ENCODE results near the gene KIAA0040. TPM values are rescaled to one million over a fixed set of nuclear protein-coding genes. Genes with fewer than 3 reads are reported as not detected.
A peak's percentile ranks its signal among the peaks of the same experiment; 100 is the strongest.

KIAA0040 gene
- total RNA-seq, 1 donor from 2014 or later, result 3.7 TPM

DNA sequence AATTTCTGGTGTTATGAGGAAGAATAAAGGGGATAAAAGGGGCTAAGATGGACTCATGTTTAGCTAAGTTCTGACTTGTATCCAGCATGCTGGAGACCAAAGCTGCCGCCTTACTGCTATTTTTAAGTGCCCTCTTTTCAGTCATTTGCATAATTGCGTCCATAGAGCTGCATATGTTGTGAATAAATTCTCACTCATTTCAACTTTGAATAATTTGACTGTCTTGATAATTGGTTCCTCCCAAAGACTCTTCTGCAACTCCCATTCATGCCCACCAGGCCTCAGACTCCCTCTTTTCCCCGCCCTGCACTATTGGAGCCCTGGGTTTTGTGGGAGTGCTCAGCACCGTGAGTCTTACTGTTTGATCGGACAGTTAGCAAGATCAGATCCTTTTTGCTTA is 45.0 kb downstream of the KIAA0040 start:
- H3K27me3 Mint-ChIP-seq (ENCODE audit: low read depth), result peaks cover 58% of the 10 kb centered on the region
- H3K4me3 Mint-ChIP-seq, result no peak overlapping the region
- no peak overlapping the region for H3K27ac Mint-ChIP-seq
- no peaks in the 10 kb centered on the region for H3K36me3 Mint-ChIP-seq
- DNase-seq (ENCODE audit: low spot score in 2 of 2, unreplicated experiment in 2 of 2), result no peak
- H3K9me3 Mint-ChIP-seq, result no peaks in the 10 kb centered on the region
- H3K4me1 Mint-ChIP-seq, result peaks cover 4% of the 10 kb centered on the region
- TF ChIP-seq, protein P1, sequence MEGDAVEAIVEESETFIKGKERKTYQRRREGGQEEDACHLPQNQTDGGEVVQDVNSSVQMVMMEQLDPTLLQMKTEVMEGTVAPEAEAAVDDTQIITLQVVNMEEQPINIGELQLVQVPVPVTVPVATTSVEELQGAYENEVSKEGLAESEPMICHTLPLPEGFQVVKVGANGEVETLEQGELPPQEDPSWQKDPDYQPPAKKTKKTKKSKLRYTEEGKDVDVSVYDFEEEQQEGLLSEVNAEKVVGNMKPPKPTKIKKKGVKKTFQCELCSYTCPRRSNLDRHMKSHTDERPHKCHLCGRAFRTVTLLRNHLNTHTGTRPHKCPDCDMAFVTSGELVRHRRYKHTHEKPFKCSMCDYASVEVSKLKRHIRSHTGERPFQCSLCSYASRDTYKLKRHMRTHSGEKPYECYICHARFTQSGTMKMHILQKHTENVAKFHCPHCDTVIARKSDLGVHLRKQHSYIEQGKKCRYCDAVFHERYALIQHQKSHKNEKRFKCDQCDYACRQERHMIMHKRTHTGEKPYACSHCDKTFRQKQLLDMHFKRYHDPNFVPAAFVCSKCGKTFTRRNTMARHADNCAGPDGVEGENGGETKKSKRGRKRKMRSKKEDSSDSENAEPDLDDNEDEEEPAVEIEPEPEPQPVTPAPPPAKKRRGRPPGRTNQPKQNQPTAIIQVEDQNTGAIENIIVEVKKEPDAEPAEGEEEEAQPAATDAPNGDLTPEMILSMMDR (IDR thresholded peaks at IDR 0.05; ENCODE audit: unreplicated experiment), result no peak

DNA sequence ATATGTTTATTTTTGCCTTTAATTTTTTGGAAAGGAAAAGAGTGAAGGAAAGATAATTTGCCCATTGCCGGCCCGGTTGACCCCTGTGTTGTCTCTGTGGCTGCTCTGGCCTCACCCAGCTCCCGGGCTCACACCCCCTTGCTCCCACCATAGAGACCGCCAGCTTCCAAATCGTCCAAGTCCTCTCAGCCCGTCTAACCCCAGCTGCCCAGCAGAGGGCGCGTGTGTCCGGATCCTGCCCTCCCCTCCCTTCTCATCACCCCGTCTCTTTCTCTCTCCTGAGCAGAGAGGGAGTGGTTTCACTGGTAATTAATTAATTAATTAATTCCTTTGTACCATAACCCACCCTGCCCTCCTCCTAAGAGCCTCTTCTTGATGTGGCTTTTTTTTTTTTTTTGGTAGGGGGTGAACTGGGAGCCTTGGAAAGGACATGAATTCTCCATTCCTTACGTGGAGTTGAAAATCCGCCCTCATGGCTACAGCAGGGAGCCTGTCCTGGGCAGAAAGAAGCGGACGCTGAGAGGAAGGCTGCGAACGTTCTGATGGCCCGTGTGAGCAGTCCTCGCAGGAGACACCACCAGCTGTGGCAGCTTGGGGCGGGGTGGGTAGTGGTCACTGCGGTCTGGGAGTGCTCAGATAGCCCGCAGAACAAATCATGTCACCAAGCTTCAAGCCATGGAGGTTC is 45.9 kb downstream of the KIAA0040 start:
- Mint-ChIP-seq H3K4me3 (peak overlapping the region; percentile 20), H3K4me1 (peaks cover 4% of the 10 kb centered on the region), H3K27ac (no peak overlapping the region), H3K36me3 (no peaks in the 10 kb centered on the region), H3K27me3 (ENCODE audit: low read depth) (peaks cover 49% of the 10 kb centered on the region), H3K9me3 (no peaks in the 10 kb centered on the region)
- DNase-seq (ENCODE audit: low spot score in 2 of 2, unreplicated experiment in 2 of 2), result peak; percentile 50 to 84
- TF ChIP-seq, protein P1 (IDR thresholded peaks at IDR 0.05; ENCODE audit: unreplicated experiment), result peak; percentile 75

DNA sequence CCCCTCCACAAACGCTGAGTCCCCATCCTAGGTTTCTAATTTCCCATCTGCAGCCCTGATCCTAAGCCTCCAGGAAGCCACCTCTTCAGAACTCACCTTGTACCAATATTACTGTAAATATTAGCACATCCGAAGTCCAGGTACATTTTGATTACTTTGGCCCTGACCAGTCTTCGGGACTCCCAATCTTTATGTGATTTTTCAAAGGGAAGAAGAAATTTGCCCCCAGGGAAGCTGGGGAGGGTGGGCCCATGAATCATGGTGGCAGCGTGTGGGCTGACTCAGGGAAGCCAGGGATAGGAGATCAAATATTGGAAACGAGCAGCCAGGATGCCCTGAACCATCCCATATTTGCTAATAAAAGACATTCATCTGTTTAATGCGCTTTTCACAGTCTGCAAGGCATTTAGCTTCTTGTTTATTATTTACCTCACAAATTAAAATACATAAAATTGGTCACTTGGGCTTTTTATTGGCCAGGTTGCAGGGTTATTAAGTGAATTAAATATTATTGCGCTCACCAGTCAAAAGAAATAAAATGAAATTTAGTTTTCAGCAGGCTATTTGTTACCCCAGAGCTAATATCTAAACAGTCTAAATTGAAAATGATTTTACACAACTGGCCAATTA is 46.6 kb downstream of the KIAA0040 start:
- H3K4me1 Mint-ChIP-seq, result peaks cover 4% of the 10 kb centered on the region
- no peak overlapping the region for H3K4me3 Mint-ChIP-seq
- TF ChIP-seq, protein P1 (IDR thresholded peaks at IDR 0.05; ENCODE audit: unreplicated experiment), result no peak
- DNase-seq (ENCODE audit: low spot score in 2 of 2, unreplicated experiment in 2 of 2), result no peak
- H3K27ac Mint-ChIP-seq, result no peak overlapping the region
- H3K9me3 Mint-ChIP-seq, result no peaks in the 10 kb centered on the region
- H3K36me3 Mint-ChIP-seq, result no peaks in the 10 kb centered on the region
- H3K27me3 Mint-ChIP-seq (ENCODE audit: low read depth), result peaks cover 45% of the 10 kb centered on the region

GRCh38 chr1:175138579-175138978 is 54.0 kb downstream of the KIAA0040 start:
- Mint-ChIP-seq H3K27me3 (ENCODE audit: low read depth) (peaks cover 33% of the 10 kb centered on the region), H3K9me3 (no peaks in the 10 kb centered on the region), H3K36me3 (no peaks in the 10 kb centered on the region), H3K4me1 (no peaks in the 10 kb centered on the region), H3K4me3 (no peak overlapping the region), H3K27ac (no peak overlapping the region)
- DNase-seq (ENCODE audit: low spot score in 2 of 2, unreplicated experiment in 2 of 2), result no peak
- TF ChIP-seq, protein P1 (IDR thresholded peaks at IDR 0.05; ENCODE audit: unreplicated experiment), result no peak

- H3K27me3 Mint-ChIP-seq (ENCODE audit: low read depth), result peaks cover 36% of the 10 kb centered on the region
- no peaks in the 10 kb centered on the region for H3K4me1 Mint-ChIP-seq
- no peaks in the 10 kb centered on the region for H3K9me3 Mint-ChIP-seq
- no peak for DNase-seq (ENCODE audit: low spot score in 2 of 2, unreplicated experiment in 2 of 2)
- no peak overlapping the region for H3K27ac Mint-ChIP-seq
- TF ChIP-seq, protein P1 (IDR thresholded peaks at IDR 0.05; ENCODE audit: unreplicated experiment), result no peak
- no peaks in the 10 kb centered on the region for H3K36me3 Mint-ChIP-seq
- no peak overlapping the region for H3K4me3 Mint-ChIP-seq
These were observed 55.2 kb downstream of the KIAA0040 start for GRCh38 chr1:175137369-175137768.
